CD8-positive, alpha-beta memory T cell (primary cell): Measurements from ENCODE around the gene RPL19. TPM values are rescaled to one million over a fixed set of nuclear protein-coding genes. Genes with fewer than 3 reads are reported as not detected.

ENCODE experiments used
- CTCF ChIA-PET: fragments of 350-600 bp; sonication (Branson Sonifier 250); formaldehyde crosslinking; loops from one replicate; lab custom pipeline; 2021; ENCODE audit warnings: antibody characterized with exemption; lab: Charles Lee
- POLR2A ChIA-PET: fragments of 350-600 bp; sonication (Branson Sonifier 250); formaldehyde crosslinking; loops from one replicate; lab custom pipeline; 2021; ENCODE audit warnings: antibody characterized with exemption; lab: Charles Lee
- DNase-seq, 5 donors: peaks; one replicate each; pipeline versions ENCODE4 v3.0.0 to v3.0.0-alpha.2; 2020 to 2022; ENCODE audit warnings: mixed read lengths in 1 of 5
- H3K27ac ChIP-seq: one replicate; pipeline ENCODE4 v1.7.0; 2013; ENCODE audit warnings: low read depth, mild to moderate bottlenecking, low read length, moderate library complexity
- H3K27me3 ChIP-seq: 2 replicates; pipeline ENCODE4 v1.7.0; 2013; ENCODE audit warnings: low read length, mild to moderate bottlenecking; ENCODE audit not compliant: insufficient read depth, poor library complexity, severe bottlenecking
- H3K36me3 ChIP-seq: 2 replicates; pipeline ENCODE4 v1.7.0; 2013; ENCODE audit warnings: mild to moderate bottlenecking, low read length, moderate library complexity; ENCODE audit not compliant: insufficient read depth
- H3K4me1 ChIP-seq: 2 replicates; pipeline ENCODE4 v1.7.0; 2013; ENCODE audit warnings: mild to moderate bottlenecking, low read length, moderate library complexity; ENCODE audit not compliant: insufficient read depth
- H3K4me3 ChIP-seq: 2 replicates; pipeline ENCODE4 v1.7.0; 2013; ENCODE audit warnings: mild to moderate bottlenecking, low read length
- H3K9me3 ChIP-seq: 2 replicates; pipeline ENCODE4 v1.7.0; 2013; ENCODE audit warnings: mild to moderate bottlenecking, low read length
- H3K27ac Mint-ChIP-seq, 8 donors: one replicate each; pipeline ENCODE4 v1.8.0; 2020 to 2021; ENCODE audit warnings: mixed read lengths in 8 of 8, mild to moderate bottlenecking in 6 of 8, inconsistent platforms in 3 of 8, moderate library complexity in 3 of 8
- H3K27me3 Mint-ChIP-seq, 2 donors: one replicate each; pipeline ENCODE4 v1.8.0; 2020 to 2021; ENCODE audit warnings: mixed read lengths in 2 of 2, mild to moderate bottlenecking in 1 of 2, moderate library complexity in 1 of 2
- H3K36me3 Mint-ChIP-seq, 3 donors: one replicate each; pipeline ENCODE4 v1.8.0; 2020 to 2021; ENCODE audit warnings: mixed read lengths in 3 of 3, inconsistent platforms in 1 of 3, mild to moderate bottlenecking in 1 of 3
- H3K4me1 Mint-ChIP-seq, 3 donors: one replicate each; pipeline ENCODE4 v1.8.0; 2020 to 2021; ENCODE audit warnings: mixed read lengths in 3 of 3, inconsistent platforms in 1 of 3, mild to moderate bottlenecking in 1 of 3
- H3K4me3 Mint-ChIP-seq, 7 donors: one replicate each; pipeline ENCODE4 v1.8.0; 2020 to 2021; ENCODE audit warnings: mixed read lengths in 7 of 7, mild to moderate bottlenecking in 6 of 7, moderate library complexity in 4 of 7, inconsistent platforms in 2 of 7
- H3K9me3 Mint-ChIP-seq, 5 donors: one replicate each; pipeline ENCODE4 v1.8.0; 2020 to 2022; ENCODE audit warnings: mixed read lengths in 5 of 5, mild to moderate bottlenecking in 3 of 5, moderate library complexity in 2 of 5, inconsistent platforms in 1 of 5
- polyA plus RNA-seq: library from polyadenylated mRNA; unstranded; fragments of 300-500 nt; fragmentation: Illumina TruSeq; gene quantifications from one replicate; pipeline ENCODE4 v1.2.3, GENCODE V29; 2021
- total RNA-seq, 2 experiments: library from RNA; stranded (reverse); gene quantifications; one replicate each; pipeline ENCODE4 v1.2.3, GENCODE V29; 2021

RPL19 gene
- total and polyA plus RNA-seq, 3 experiments from 2014 or later, result 2,939 to 3,093 (median 3,043) TPM

- Mint-ChIP-seq H3K4me1 (peaks cover 50 to 81% (median 61%) of the 10 kb centered on the region in 3 donors), H3K36me3 (peaks cover 4 to 41% (median 4%) of the 10 kb centered on the region in 3 donors), H3K9me3 (peaks cover 0 to 2% (median 0%) of the 10 kb centered on the region in 5 donors), H3K27ac (peak within 1 kb of the TSS; percentile 50 to 98 (median 90)), H3K27me3 (peaks cover 0 to 3% of the 10 kb centered on the region in 2 donors), H3K4me3 (peak within 1 kb of the TSS; percentile 84 to 96 (median 90))
- peaks cover 52% of the 10 kb centered on the region for H3K4me1 ChIP-seq
- no peaks in the 10 kb centered on the region for H3K27me3 ChIP-seq
- H3K4me3 ChIP-seq, result peak within 1 kb of the TSS; percentile 52
- no peaks in the 10 kb centered on the region for H3K9me3 ChIP-seq
- H3K36me3 ChIP-seq, result peaks cover 12% of the 10 kb centered on the region
- H3K27ac ChIP-seq, result peak within 1 kb of the TSS; percentile 49
- ChIA-PET POLR2A (interaction anchor here (1.4 kb wide), 1 partner anchor 47 kb away, joined by 5 read pairs; no protein-coding TSS in a partner anchor), CTCF (interaction anchor here (1.3 to 3.2 kb wide), 3 partner anchors 23 to 33 kb away, joined by 4 to 23 read pairs (median 11); no protein-coding TSS in a partner anchor)
- DNase-seq, result peak; percentile 57 to 78 (median 70)
These were observed 2.5 kb upstream of the RPL19 start, which contains the start of gene CACNB1 for GRCh38 chr17:39197380-39198185. Gene CACNB1 (minus strand): TSS chr17:39197669. CDS start chr17:39197495, 174 bp downstream.

GRCh38 chr17:39198186-39198566 lies 1.9 kb upstream of the RPL19 start:
- Mint-ChIP-seq H3K4me1 (peaks cover 53 to 80% (median 66%) of the 10 kb centered on the region in 3 donors), H3K27ac (peak overlapping the region in 7 of 8 donors; percentile 50 to 98 (median 82)), H3K27me3 (peaks cover 0 to 4% of the 10 kb centered on the region in 2 donors), H3K9me3 (peaks cover 0 to 2% (median 0%) of the 10 kb centered on the region in 5 donors), H3K36me3 (peaks cover 8 to 40% (median 8%) of the 10 kb centered on the region in 3 donors), H3K4me3 (peak overlapping the region; percentile 72 to 96 (median 90))
- Histone ChIP-seq H3K27me3 (no peaks in the 10 kb centered on the region), H3K36me3 (peaks cover 14% of the 10 kb centered on the region), H3K4me1 (peaks cover 54% of the 10 kb centered on the region), H3K4me3 (peak overlapping the region; percentile 7), H3K27ac (no peak overlapping the region), H3K9me3 (no peaks in the 10 kb centered on the region)
- CTCF ChIA-PET, result interaction anchor here (1.3 to 3.0 kb wide), 2 partner anchors 23 to 34 kb away, joined by 4 to 23 read pairs; no protein-coding TSS in a partner anchor
- POLR2A ChIA-PET, result interaction anchor here (1.4 kb wide), 1 partner anchor 46 kb away, joined by 5 read pairs; no protein-coding TSS in a partner anchor
- DNase-seq, result no peak

GRCh38 chr17:39199820-39200069 lies 338 bp upstream of the RPL19 start:
- Mint-ChIP-seq H3K9me3 (peaks cover 0 to 2% (median 0%) of the 10 kb centered on the region in 5 donors), H3K36me3 (peaks cover 11 to 48% (median 12%) of the 10 kb centered on the region in 3 donors), H3K27me3 (peaks cover 0 to 4% of the 10 kb centered on the region in 2 donors), H3K4me1 (peaks cover 50 to 76% (median 58%) of the 10 kb centered on the region in 3 donors), H3K4me3 (peak overlapping the region; percentile 92 to 99 (median 94)), H3K27ac (peak overlapping the region; percentile 97 to 100 (median 100))
- Histone ChIP-seq H3K27ac (peak overlapping the region; percentile 99), H3K4me1 (peaks cover 54% of the 10 kb centered on the region), H3K36me3 (peaks cover 28% of the 10 kb centered on the region), H3K9me3 (no peaks in the 10 kb centered on the region), H3K4me3 (peak overlapping the region; percentile 94), H3K27me3 (no peaks in the 10 kb centered on the region)
- CTCF ChIA-PET, result interaction anchor here (0.8 to 3.0 kb wide), 11 partner anchors 10 to 263 kb away, joined by 3 to 23 read pairs (median 4); no protein-coding TSS in a partner anchor
- DNase-seq, result peak; percentile 81 to 94 (median 90)
- POLR2A ChIA-PET, result interaction anchor here (0.6 to 1.4 kb wide), 19 partner anchors 10 to 641 kb away, joined by 3 to 12 read pairs (median 4); partner anchors contain the start of genes LASP1 and PLXDC1

- peaks cover 11 to 56% (median 14%) of the 10 kb centered on the region in 3 donors for H3K36me3 Mint-ChIP-seq
- Histone ChIP-seq H3K27ac (peak overlapping the region; percentile 99), H3K27me3 (no peaks in the 10 kb centered on the region), H3K4me3 (peak overlapping the region; percentile 94), H3K4me1 (peaks cover 47% of the 10 kb centered on the region), H3K9me3 (no peaks in the 10 kb centered on the region), H3K36me3 (peaks cover 32% of the 10 kb centered on the region)
- ChIA-PET CTCF (interaction anchor here (1.0 to 1.8 kb wide), 3 partner anchors 26 to 218 kb away, joined by 3 to 4 read pairs (median 4); no protein-coding TSS in a partner anchor), POLR2A (interaction anchor here (0.6 kb wide), 1 partner anchor 906 kb away, joined by 6 read pairs; no protein-coding TSS in a partner anchor)
- H3K27ac Mint-ChIP-seq, result peak overlapping the region; percentile 97 to 100 (median 100)
- H3K4me3 Mint-ChIP-seq, result peak overlapping the region; percentile 92 to 99 (median 94)
- peaks cover 0 to 4% of the 10 kb centered on the region in 2 donors for H3K27me3 Mint-ChIP-seq
- H3K9me3 Mint-ChIP-seq, result peaks cover 0 to 2% (median 0%) of the 10 kb centered on the region in 5 donors
- peaks cover 39 to 63% (median 50%) of the 10 kb centered on the region in 3 donors for H3K4me1 Mint-ChIP-seq
- DNase-seq, result no peak
These were observed 951 bp downstream of the RPL19 start for GRCh38 chr17:39200957-39201510.

- H3K36me3 ChIP-seq, result peaks cover 32% of the 10 kb centered on the region
- H3K27ac Mint-ChIP-seq, result peak overlapping the region in 4 of 8 donors; percentile 23 to 97 (median 52)
- no peaks in the 10 kb centered on the region for H3K9me3 ChIP-seq
- DNase-seq, result no peak
- H3K4me1 ChIP-seq, result peaks cover 41% of the 10 kb centered on the region
- peaks cover 41 to 61% (median 42%) of the 10 kb centered on the region in 3 donors for H3K4me1 Mint-ChIP-seq
- H3K4me3 ChIP-seq, result no peak overlapping the region
- CTCF ChIA-PET, result interaction anchor here (1.1 to 9.3 kb wide), 2 partner anchors 29 to 36 kb away, joined by 3 to 272 read pairs; no protein-coding TSS in a partner anchor
- H3K27ac ChIP-seq, result no peak overlapping the region
- no peaks in the 10 kb centered on the region for H3K27me3 ChIP-seq
- POLR2A ChIA-PET, result no interaction called here
- H3K4me3 Mint-ChIP-seq, result peak overlapping the region in 1 of 7 donors; percentile 51
- H3K27me3 Mint-ChIP-seq, result peaks cover 0 to 4% of the 10 kb centered on the region in 2 donors
- peaks cover 11 to 56% (median 14%) of the 10 kb centered on the region in 3 donors for H3K36me3 Mint-ChIP-seq
- peaks cover 0 to 2% (median 0%) of the 10 kb centered on the region in 5 donors for H3K9me3 Mint-ChIP-seq
These were observed 4.2 kb downstream of the RPL19 start for GRCh38 chr17:39204245-39204644.

- Histone ChIP-seq H3K27ac (no peak overlapping the region), H3K36me3 (peaks cover 32% of the 10 kb centered on the region), H3K27me3 (no peaks in the 10 kb centered on the region), H3K4me1 (peaks cover 42% of the 10 kb centered on the region), H3K4me3 (no peak overlapping the region), H3K9me3 (no peaks in the 10 kb centered on the region)
- CTCF ChIA-PET, result interaction anchor here (0.9 to 9.3 kb wide), 4 partner anchors 12 to 40 kb away, joined by 3 to 272 read pairs (median 32); no protein-coding TSS in a partner anchor
- Mint-ChIP-seq H3K9me3 (peaks cover 0 to 2% (median 0%) of the 10 kb centered on the region in 5 donors), H3K27me3 (peaks cover 0 to 1% of the 10 kb centered on the region in 2 donors), H3K4me3 (peak overlapping the region in 2 of 7 donors; percentile 23 to 51), H3K36me3 (peaks cover 11 to 51% (median 14%) of the 10 kb centered on the region in 3 donors), H3K4me1 (peaks cover 38 to 62% (median 39%) of the 10 kb centered on the region in 3 donors), H3K27ac (peak overlapping the region in 3 of 8 donors; percentile 17 to 97 (median 42))
- POLR2A ChIA-PET, result interaction anchor here (1.0 to 2.4 kb wide), 2 partner anchors 34 to 39 kb away, joined by 5 to 17 read pairs; no protein-coding TSS in a partner anchor
- DNase-seq, result no peak
These were observed 5.0 kb downstream of the RPL19 start for GRCh38 chr17:39205112-39205526.

GRCh38 chr17:39208136-39208535 lies 8.1 kb downstream of the RPL19 start:
- POLR2A ChIA-PET, result interaction anchor here (0.5 to 1.0 kb wide), 2 partner anchors 37 to 213 kb away, joined by 3 to 5 read pairs; no protein-coding TSS in a partner anchor

More at GRCh38 chr17:39208136-39208535, 8.1 kb downstream of the RPL19 start:
- no peaks in the 10 kb centered on the region for H3K9me3 Mint-ChIP-seq
- H3K4me3 Mint-ChIP-seq, result peak overlapping the region in 2 of 7 donors; percentile 13 to 74
- H3K4me1 ChIP-seq, result peaks cover 25% of the 10 kb centered on the region
- H3K27me3 ChIP-seq, result peaks cover 4% of the 10 kb centered on the region
- CTCF ChIA-PET, result interaction anchor here (1.4 to 9.3 kb wide), 5 partner anchors 9 to 53 kb away, joined by 3 to 272 read pairs (median 5); no protein-coding TSS in a partner anchor
- no peak overlapping the region for H3K4me3 ChIP-seq
- peaks cover 13 to 41% (median 24%) of the 10 kb centered on the region in 3 donors for H3K4me1 Mint-ChIP-seq
- peaks cover 3 to 24% (median 7%) of the 10 kb centered on the region in 3 donors for H3K36me3 Mint-ChIP-seq
- no peak overlapping the region for H3K27ac ChIP-seq
- peaks cover 18% of the 10 kb centered on the region for H3K36me3 ChIP-seq
- H3K27ac Mint-ChIP-seq, result peak overlapping the region in 4 of 8 donors; percentile 19 to 90 (median 61)
- peak in 1 of 5 donors; percentile 34 for DNase-seq
- no peaks in the 10 kb centered on the region for H3K9me3 ChIP-seq
- peaks cover 0 to 5% of the 10 kb centered on the region in 2 donors for H3K27me3 Mint-ChIP-seq
